Thymus (tissue), 14 donors: Measurements from ENCODE around the gene PGAM4. TPM values are rescaled to one million over a fixed set of nuclear protein-coding genes. Genes with fewer than 3 reads are reported as not detected.

Source experiments
- DNase-seq, 9 donors: peaks; one replicate each; pipeline ENCODE4 v3.0.0-alpha.2; 2013; ENCODE audit warnings: low spot score in 9 of 9, low read depth in 6 of 9, missing footprints in 1 of 9
- H3K27ac ChIP-seq, 2 donors: one replicate each; pipeline ENCODE4 v1.5.1; 2013; ENCODE audit warnings: control low read depth in 1 of 2, low read depth in 1 of 2, low read length in 1 of 2, mild to moderate bottlenecking in 1 of 2, moderate library complexity in 1 of 2
- H3K27me3 ChIP-seq, 2 donors: one replicate each; pipeline ENCODE4 v1.5.1; 2013; ENCODE audit warnings: low read length in 1 of 2; ENCODE audit not compliant: control insufficient read depth in 2 of 2, insufficient read depth in 1 of 2
- H3K36me3 ChIP-seq, 2 donors: one replicate each; pipeline ENCODE4 v1.5.1; 2013; ENCODE audit warnings: low read length in 1 of 2, mild to moderate bottlenecking in 1 of 2, moderate library complexity in 1 of 2; ENCODE audit not compliant: control insufficient read depth in 2 of 2, insufficient read depth in 2 of 2
- H3K4me1 ChIP-seq, 2 donors: one replicate each; pipeline ENCODE4 v1.5.1; 2013; ENCODE audit warnings: low read length in 2 of 2; ENCODE audit not compliant: control insufficient read depth in 2 of 2, insufficient read depth in 2 of 2
- H3K4me3 ChIP-seq, 2 donors: one replicate each; pipeline ENCODE4 v1.5.1; 2013; ENCODE audit warnings: low read length in 2 of 2, control low read depth in 1 of 2, mild to moderate bottlenecking in 1 of 2
- H3K9me3 ChIP-seq, 2 donors: one replicate each; pipeline ENCODE4 v1.5.1; 2013; ENCODE audit warnings: low read length in 1 of 2, mild to moderate bottlenecking in 1 of 2; ENCODE audit not compliant: control insufficient read depth in 2 of 2, insufficient read depth in 1 of 2
- WGBS: extraction: QIAGEN DNeasy Blood & Tissue Kit; methylation state at CpG from one replicate; pipeline ENCODE4 v1.1.7; 2013; 5-methylcytosine and 5-hydroxymethylcytosine counted together
- long read RNA-seq, 10 donors: transcript quantifications; one replicate each; lab custom pipeline, GENCODE V29; 2026
- polyA plus RNA-seq: library from polyadenylated mRNA; stranded (reverse); fragments of 200-250 nt; gene quantifications from one replicate; pipeline ENCODE4 v1.2.3, GENCODE V29; 2013
- total RNA-seq: library from RNA; stranded (reverse); fragments of 120-200 nt; gene quantifications from one replicate; pipeline ENCODE4 v1.2.4, GENCODE V29; 2013
- donor health status: healthy.

PGAM4 gene
- 0.14 TPM for total RNA-seq
- not detected for polyA plus RNA-seq
- long read RNA-seq, donor 1 = 0 reads
- long read RNA-seq, donor 2 = 0 reads
- long read RNA-seq, donor 3 = 0 reads
- long read RNA-seq, donor 4 = 0 reads
- long read RNA-seq, donor 5 = 0 reads
- long read RNA-seq, donor 6 = 0 reads
- long read RNA-seq, donor 7 = 0 reads
- long read RNA-seq, donor 8 = 0 reads
- long read RNA-seq, donor 9 = 0 reads
- long read RNA-seq, donor 10 = 0 reads

- H3K4me3 ChIP-seq = no peak within 1 kb of the TSS
- H3K36me3 ChIP-seq = no peaks in the 10 kb centered on the region
- H3K9me3 ChIP-seq = no peaks in the 10 kb centered on the region
- H3K27ac ChIP-seq = no peak within 1 kb of the TSS
- 99% methylated on average over 13 of the region's 13 CpGs for WGBS
- DNase-seq = no peak
- H3K27me3 ChIP-seq = no peaks in the 10 kb centered on the region
- no peaks in the 10 kb centered on the region for H3K4me1 ChIP-seq
These were observed at the start of gene PGAM4 for GRCh38 chrX:77969538-77969937. PGAM4 (minus strand) TSS chrX:77969638; CDS start chrX:77969638, 0 bp downstream.

- H3K27ac ChIP-seq = no peak overlapping the region
- 100% methylated on average over 1 of the region's 1 CpG for WGBS
- no peaks in the 10 kb centered on the region for H3K9me3 ChIP-seq
- H3K27me3 ChIP-seq = no peaks in the 10 kb centered on the region
- H3K4me3 ChIP-seq = no peak overlapping the region
- H3K4me1 ChIP-seq = no peaks in the 10 kb centered on the region
- no peaks in the 10 kb centered on the region for H3K36me3 ChIP-seq
- DNase-seq = no peak
These were observed 42.4 kb upstream of the PGAM4 start for GRCh38 chrX:78011846-78012245.

GRCh38 chrX:77979870-77980269 is 10.4 kb upstream of the PGAM4 start:
- WGBS = 96% methylated on average over 4 of the region's 4 CpGs
- no peak overlapping the region for H3K27ac ChIP-seq
- no peak for DNase-seq
- no peaks in the 10 kb centered on the region for H3K9me3 ChIP-seq
- no peaks in the 10 kb centered on the region for H3K27me3 ChIP-seq
- no peaks in the 10 kb centered on the region for H3K4me1 ChIP-seq
- no peak overlapping the region for H3K4me3 ChIP-seq
- no peaks in the 10 kb centered on the region for H3K36me3 ChIP-seq

GRCh38 chrX:77977518-77977917 is 8.1 kb upstream of the PGAM4 start:
- no peaks in the 10 kb centered on the region for H3K27me3 ChIP-seq
- DNase-seq = no peak
- WGBS = 98% methylated on average over 1 of the region's 1 CpG
- no peaks in the 10 kb centered on the region for H3K9me3 ChIP-seq
- H3K36me3 ChIP-seq = no peaks in the 10 kb centered on the region
- no peak overlapping the region for H3K4me3 ChIP-seq
- H3K4me1 ChIP-seq = no peaks in the 10 kb centered on the region
- no peak overlapping the region for H3K27ac ChIP-seq

- Histone ChIP-seq H3K27ac (no peak overlapping the region), H3K9me3 (no peaks in the 10 kb centered on the region), H3K27me3 (no peaks in the 10 kb centered on the region), H3K4me1 (no peaks in the 10 kb centered on the region), H3K36me3 (no peaks in the 10 kb centered on the region), H3K4me3 (no peak overlapping the region)
- DNase-seq = no peak
These were observed 7.7 kb upstream of the PGAM4 start for GRCh38 chrX:77977095-77977494.

GRCh38 chrX:77975755-77976154 is 6.3 kb upstream of the PGAM4 start:
- WGBS = 98% methylated on average over 2 of the region's 2 CpGs
- H3K36me3 ChIP-seq = no peaks in the 10 kb centered on the region
- H3K4me3 ChIP-seq = no peak overlapping the region
- H3K4me1 ChIP-seq = no peaks in the 10 kb centered on the region
- no peaks in the 10 kb centered on the region for H3K27me3 ChIP-seq
- no peak for DNase-seq
- H3K9me3 ChIP-seq = no peaks in the 10 kb centered on the region
- no peak overlapping the region for H3K27ac ChIP-seq

- H3K27me3 ChIP-seq = no peaks in the 10 kb centered on the region
- H3K4me3 ChIP-seq = no peak overlapping the region
- 90% methylated on average over 1 of the region's 1 CpG for WGBS
- no peaks in the 10 kb centered on the region for H3K9me3 ChIP-seq
- H3K27ac ChIP-seq = no peak overlapping the region
- no peaks in the 10 kb centered on the region for H3K36me3 ChIP-seq
- no peaks in the 10 kb centered on the region for H3K4me1 ChIP-seq
- DNase-seq = no peak
These were observed 1.8 kb downstream of the PGAM4 start for GRCh38 chrX:77967631-77968030.

GRCh38 chrX:77966361-77966760 is 3.1 kb downstream of the PGAM4 start:
- no peak for DNase-seq
- no peaks in the 10 kb centered on the region for H3K9me3 ChIP-seq
- no peak overlapping the region for H3K4me3 ChIP-seq
- H3K36me3 ChIP-seq = no peaks in the 10 kb centered on the region
- WGBS = 100% methylated on average over 3 of the region's 3 CpGs
- no peak overlapping the region for H3K27ac ChIP-seq
- no peaks in the 10 kb centered on the region for H3K4me1 ChIP-seq
- H3K27me3 ChIP-seq = no peaks in the 10 kb centered on the region

GRCh38 chrX:77962068-77962902 is 7.2 kb downstream of the PGAM4 start:
- DNase-seq = peak in 2 of 9 donors; percentile 1 to 8
- H3K36me3 ChIP-seq = no peaks in the 10 kb centered on the region
- no peaks in the 10 kb centered on the region for H3K27me3 ChIP-seq
- H3K4me3 ChIP-seq = no peak overlapping the region
- H3K27ac ChIP-seq = peak overlapping the region in 1 of 2 donors; percentile 18
- no peaks in the 10 kb centered on the region for H3K4me1 ChIP-seq
- no peaks in the 10 kb centered on the region for H3K9me3 ChIP-seq
- 87% methylated on average over 13 of the region's 13 CpGs for WGBS
